Amygdala (tissue), 56 donors: ENCODE results near the gene PRTG.
"Not testable (repeated sequence)": the region's sequence is repeated elsewhere in the genome, so short reads cannot be mapped to it uniquely, and the experiment has no call there.

Source experiments
- DNase-seq, 56 donors: peaks; one replicate each; lab custom pipeline; 2025; lab: John Stamatoyannopoulos, UW

Gene PRTG

GRCh38 chr15:55703873-55704301 lies 39.1 kb downstream of the PRTG start:
- DNase-seq, result no peak

GRCh38 chr15:55700876-55701275 lies 42.1 kb downstream of the PRTG start:
- no peak for DNase-seq

- no peak for DNase-seq
Observed at GRCh38 chr15:55698653-55699052, 44.3 kb downstream of the PRTG start.

GRCh38 chr15:55696221-55696620 lies 46.7 kb downstream of the PRTG start:
- DNase-seq, result no peak

GRCh38 chr15:55695432-55695831 lies 47.5 kb downstream of the PRTG start:
- no peak for DNase-seq

GRCh38 chr15:55694652-55695150 lies 48.3 kb downstream of the PRTG start:
- DNase-seq, result no peak

- DNase-seq, result not testable (repeated sequence)
Observed at GRCh38 chr15:55693116-55693515, 49.8 kb downstream of the PRTG start.

GRCh38 chr15:55687792-55688191 lies 55.2 kb downstream of the PRTG start:
- no peak for DNase-seq

GRCh38 chr15:55685286-55685685 lies 57.7 kb downstream of the PRTG start:
- no peak for DNase-seq

- no peak for DNase-seq
Observed at GRCh38 chr15:55683376-55683775, 59.6 kb downstream of the PRTG start.

- DNase-seq, result no peak
Observed at GRCh38 chr15:55681631-55682030, 61.3 kb downstream of the PRTG start.

GRCh38 chr15:55676507-55676906 lies 66.4 kb downstream of the PRTG start:
- no peak for DNase-seq

GRCh38 chr15:55673287-55673686 lies 69.7 kb downstream of the PRTG start:
- no peak for DNase-seq

- no peak for DNase-seq
Observed at GRCh38 chr15:55669270-55669669, 73.7 kb downstream of the PRTG start.

- no peak for DNase-seq
Observed at GRCh38 chr15:55665605-55666227, 77.2 kb downstream of the PRTG start.

GRCh38 chr15:55661428-55661827 lies 81.5 kb downstream of the PRTG start:
- no peak for DNase-seq

GRCh38 chr15:55660153-55660552 lies 82.8 kb downstream of the PRTG start:
- no peak for DNase-seq

- DNase-seq, result no peak
Observed at GRCh38 chr15:55659481-55659880, 83.5 kb downstream of the PRTG start.

- DNase-seq, result no peak
Observed at GRCh38 chr15:55658886-55659285, 84.1 kb downstream of the PRTG start.

GRCh38 chr15:55654561-55655031 lies 88.4 kb downstream of the PRTG start:
- DNase-seq, result no peak

GRCh38 chr15:55652909-55653495 lies 90.0 kb downstream of the PRTG start:
- no peak for DNase-seq

- peak in 5 of 56 donors; percentile 2 to 17 (median 10) for DNase-seq
Observed at GRCh38 chr15:55652359-55652758, 90.6 kb downstream of the PRTG start.
